COLO668 (cell line): ENCODE measurements around the gene ZBTB8B.
A peak's percentile ranks its signal among the peaks of the same experiment; 100 is the strongest.
"Not testable (repeated sequence)": the region's sequence is repeated elsewhere in the genome, so short reads cannot be mapped to it uniquely, and the experiment has no call there.

Experiments
- DNase-seq: peaks from one replicate; lab custom pipeline; 2025; ENCODE audit not compliant: unreplicated experiment; lab: John Stamatoyannopoulos, UW

The ZBTB8B gene

DNA sequence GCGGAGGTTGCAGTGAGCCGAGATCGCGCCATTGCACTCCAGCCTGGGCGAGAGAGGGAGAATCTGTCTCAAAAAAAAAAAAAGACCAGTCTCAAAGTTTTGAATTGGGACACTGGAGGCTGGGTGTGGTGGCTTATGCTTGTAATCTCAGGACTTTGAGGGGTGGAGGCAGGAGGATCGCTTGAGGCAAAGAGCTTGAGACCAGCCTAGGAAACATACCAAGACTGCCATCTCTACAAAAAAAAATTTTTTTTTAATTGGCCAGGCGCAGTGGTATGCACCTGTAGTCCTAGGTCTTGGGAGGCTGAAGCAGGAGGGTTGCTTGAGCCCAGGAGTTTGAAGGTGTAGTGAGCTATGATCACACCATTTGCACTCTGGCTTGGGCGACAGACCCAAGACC lies 3.9 kb downstream of the ZBTB8B start:
- DNase-seq, result no peak

DNA sequence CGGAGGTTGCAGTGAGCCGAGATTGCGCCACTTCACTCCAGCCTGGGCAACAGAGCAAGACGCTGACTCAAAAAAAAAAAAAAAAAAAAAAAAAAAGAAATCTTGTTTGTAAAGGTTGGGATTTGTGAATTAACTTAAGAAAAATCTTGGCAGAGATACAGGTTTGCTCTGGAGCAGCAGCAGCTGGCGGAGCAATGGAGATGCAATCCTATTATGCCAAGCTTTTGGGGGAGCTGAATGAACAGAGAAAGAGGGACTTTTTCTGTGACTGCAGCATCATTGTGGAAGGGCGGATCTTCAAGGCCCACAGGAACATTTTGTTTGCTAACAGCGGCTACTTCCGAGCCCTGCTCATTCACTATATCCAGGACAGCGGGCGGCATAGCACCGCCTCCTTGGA lies 5.6 kb downstream of the ZBTB8B start:
- DNase-seq, result no peak

DNA sequence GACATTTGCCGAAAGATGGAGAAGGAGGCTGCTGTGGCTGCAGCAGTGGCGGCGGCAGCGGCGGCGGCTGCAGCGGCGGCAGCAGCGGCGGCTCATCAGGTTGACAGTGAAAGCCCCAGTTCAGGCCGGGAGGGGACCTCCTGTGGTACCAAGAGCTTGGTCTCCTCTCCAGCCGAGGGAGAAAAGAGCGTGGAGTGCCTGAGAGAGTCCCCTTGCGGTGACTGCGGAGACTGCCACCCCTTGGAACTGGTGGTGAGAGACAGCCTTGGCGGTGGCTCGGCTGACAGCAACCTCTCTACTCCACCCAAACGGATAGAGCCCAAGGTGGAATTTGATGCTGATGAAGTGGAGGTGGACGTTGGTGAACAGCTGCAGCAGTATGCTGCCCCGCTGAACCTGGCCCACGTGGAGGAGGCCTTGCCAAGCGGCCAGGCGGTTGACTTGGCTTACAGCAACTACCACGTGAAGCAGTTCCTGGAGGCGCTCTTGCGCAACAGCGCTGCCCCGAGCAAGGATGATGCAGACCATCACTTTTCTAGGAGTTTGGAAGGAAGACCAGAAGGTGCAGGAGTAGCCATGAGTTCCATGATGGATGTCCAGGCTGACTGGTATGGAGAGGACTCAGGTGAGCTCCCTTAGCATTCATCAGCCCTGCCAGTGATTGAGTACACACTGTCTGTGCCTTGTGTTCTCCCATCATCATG lies 6.3 kb downstream of the ZBTB8B start:
- peak; percentile 62 for DNase-seq

DNA sequence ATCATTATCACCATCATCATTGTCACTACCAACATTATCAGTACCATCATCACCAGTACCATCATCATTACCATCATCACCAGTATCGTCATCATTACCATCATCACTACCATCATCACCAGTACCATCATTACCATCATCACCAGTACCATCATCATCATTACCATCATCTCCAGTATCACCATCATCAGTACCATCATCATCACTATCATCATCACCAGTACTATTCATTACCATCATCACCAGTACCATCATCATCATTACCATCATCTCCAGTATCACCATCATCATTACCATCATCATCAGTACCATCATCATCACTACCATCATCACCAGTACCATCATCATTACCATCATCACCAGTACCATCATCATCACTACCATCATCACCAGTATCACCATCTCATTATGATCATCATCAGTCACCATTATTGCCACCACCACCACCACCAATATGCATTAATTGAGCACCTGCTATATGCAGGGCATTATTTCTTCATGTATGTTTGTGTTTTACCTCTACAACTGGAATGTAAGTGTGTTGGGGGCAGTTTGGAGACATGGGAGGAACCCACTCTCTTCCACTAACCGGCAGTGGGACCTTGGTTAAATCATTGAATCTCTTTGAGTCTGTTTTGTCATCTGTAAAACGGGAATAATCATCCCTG lies 7.0 kb downstream of the ZBTB8B start:
- no peak for DNase-seq

DNA sequence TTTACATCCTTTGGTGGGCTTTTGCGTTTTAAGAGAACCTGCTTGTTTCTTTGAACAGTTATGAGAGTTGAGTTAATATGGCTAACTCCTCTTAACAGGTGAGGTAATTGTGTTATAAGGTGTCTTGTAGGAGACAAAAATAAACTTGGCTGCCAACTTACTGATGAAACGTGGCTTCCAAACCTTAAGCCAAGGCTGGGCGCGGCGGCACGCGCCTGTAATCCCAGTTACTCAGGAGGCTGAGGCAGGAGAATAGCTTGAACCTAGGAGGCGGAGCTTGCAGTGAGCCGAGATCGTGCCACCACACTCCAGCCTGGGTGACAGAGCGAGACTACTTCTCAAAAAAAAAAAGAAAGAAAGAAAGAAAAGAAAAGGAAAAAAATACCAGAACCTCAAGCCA lies 8.1 kb downstream of the ZBTB8B start:
- not testable (repeated sequence) for DNase-seq

DNA sequence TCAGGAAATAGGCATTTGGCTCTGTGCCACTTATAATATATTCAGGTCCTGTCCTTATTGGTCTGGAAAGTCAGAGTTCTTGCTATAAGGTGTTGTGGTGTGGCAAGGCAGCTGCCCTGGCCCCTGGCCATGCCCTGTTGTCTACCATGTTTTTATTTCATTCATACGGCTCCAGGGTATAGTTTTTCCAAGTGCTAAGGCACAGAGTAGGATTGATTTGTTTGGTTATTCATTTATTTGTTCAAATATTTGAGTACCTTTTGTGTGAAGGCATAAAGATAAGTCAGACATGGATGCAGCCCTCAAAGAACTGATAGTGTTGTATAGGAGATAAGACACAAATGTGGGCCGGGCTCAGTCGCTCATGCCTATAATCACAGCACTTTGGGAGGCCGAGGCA lies 10.1 kb downstream of the ZBTB8B start:
- DNase-seq, result peak; percentile 66

DNA sequence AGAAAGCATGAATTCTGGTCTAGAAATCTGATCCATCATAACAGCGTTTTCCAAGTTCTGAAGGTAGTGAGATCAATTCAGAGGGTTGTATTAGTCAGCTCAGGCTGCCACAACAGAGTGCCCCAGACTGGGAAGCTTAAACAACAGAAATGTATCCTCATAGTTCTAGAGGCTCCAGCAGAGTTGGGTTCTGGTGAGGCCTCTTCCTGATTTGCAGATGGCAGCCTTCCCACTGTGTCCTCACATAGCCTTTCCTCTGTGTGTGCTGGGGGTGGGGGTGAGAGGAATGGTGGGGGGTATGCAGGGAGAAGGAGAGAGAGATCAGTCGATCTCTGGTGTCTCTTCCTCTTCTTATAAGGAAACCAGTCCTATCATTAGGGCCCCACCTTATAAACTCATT lies 15.1 kb downstream of the ZBTB8B start:
- DNase-seq, result no peak

DNA sequence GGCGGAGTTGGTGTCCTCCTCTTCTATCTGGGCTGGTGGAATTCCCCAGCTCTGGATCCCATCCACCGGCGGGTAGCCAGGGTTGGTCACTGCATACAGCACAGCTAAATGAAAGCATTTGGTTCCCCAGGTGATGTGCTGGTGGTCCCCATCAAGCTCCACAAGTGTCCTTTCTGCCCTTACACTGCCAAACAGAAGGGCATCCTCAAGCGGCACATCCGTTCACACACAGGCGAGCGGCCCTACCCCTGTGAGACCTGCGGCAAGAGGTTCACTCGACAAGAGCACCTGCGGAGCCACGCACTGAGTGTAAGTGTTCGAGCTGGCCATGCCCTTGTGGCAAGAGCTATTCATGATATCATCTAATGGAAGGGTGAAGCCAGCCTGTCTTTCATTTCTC lies 15.9 kb downstream of the ZBTB8B start:
- DNase-seq, result no peak

DNA sequence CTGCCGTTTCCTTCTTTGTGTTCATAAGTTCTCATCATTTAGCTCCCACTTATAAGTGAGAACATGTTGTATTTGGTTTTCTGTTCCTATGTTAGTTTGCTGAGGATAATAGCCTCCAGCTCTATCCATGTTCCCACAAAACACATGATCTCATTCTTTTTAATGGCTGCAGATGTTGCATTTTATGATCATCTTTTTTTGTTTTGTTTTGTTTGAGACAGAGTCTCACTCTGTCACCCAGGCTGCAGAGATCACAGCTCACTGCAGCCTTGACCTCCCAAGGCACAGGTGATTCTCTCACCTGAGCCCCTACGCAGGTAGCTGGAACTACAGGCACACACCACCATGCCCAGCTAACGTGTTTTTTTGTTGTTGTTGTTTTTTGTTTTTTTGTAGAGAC lies 16.9 kb downstream of the ZBTB8B start:
- DNase-seq, result not testable (repeated sequence)

DNA sequence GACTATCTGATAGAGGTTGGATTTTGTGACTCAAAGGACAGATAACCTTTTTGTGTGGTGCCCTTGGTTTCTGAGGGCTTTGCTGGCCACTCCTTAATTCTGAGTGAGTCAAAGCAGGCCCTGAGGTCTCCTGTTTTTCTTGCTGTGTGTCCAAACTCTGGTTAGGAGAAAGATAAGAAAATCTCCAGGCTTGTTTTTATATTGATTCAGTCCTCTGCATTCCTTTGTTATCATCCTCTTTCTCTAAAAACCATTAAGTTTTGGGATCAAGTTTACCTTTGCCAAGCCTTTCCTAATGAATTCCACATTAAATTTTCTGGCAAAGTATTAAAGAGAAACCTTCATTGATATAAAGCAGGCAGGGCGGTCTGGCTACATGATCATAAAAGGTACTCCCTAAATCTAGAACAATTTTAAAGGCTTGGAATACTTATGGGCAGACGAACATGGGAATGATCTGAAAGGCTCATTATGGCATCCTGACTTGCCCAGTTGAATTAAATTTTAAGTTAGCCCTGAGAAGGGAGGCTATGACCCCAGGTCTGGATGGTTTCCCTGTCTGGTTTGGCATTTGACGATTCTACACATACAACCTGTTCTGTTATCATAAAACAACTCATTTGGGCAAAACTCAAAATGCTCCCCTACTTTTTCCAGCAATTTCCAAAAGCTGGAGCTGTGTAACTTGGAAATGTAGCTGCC lies 20.8 kb downstream of the ZBTB8B start:
- DNase-seq, result no peak

DNA sequence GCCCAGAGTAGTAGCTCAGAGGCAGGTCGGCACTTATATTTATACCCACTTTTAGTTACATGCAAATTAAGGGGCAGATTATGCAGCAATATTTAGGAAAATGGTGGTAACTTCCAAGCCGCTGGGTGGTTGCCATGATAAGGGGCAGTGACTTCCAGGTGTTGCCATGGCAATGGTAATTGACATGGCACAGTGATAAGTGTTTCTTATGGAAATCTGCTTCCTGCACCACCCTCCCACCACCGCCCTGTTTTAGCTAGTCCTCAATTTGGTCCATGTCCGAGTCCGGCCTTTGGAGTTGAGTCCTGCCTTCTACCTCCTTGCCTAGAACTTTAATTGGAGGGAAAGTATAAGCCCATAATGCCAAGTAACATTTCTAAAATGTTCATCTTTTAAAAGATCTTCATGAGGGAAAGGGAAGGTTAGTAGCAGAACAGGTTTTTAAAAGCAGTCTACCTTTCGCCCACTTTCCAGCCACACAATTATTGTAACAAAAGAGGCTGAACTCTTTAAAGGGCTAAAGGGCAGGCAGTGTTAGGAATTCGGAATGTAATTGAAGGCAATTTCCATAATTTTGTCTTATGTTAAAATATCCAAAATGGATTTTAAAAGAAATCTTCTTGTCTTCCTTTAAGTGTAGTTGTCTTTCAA lies 21.7 kb downstream of the ZBTB8B start:
- no peak for DNase-seq

DNA sequence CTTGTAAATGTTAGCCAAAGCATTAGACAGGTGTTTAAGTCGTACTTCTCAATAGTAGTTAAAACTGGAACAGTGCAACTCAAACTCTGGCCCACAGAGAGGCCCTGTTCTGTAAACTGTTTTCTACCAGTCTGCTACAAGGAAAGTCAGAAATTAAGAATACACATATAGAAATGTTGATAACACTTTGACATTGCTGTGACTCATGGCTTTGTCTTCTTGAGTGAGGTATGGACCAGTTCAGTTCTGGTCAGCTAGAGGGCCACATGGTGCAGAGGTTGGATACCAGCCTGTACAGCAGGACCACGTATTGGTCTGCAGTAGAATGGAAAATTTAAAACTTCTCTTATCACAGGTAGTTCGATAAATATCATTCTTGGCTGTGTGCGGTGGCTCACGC lies 22.3 kb downstream of the ZBTB8B start:
- no peak for DNase-seq

DNA sequence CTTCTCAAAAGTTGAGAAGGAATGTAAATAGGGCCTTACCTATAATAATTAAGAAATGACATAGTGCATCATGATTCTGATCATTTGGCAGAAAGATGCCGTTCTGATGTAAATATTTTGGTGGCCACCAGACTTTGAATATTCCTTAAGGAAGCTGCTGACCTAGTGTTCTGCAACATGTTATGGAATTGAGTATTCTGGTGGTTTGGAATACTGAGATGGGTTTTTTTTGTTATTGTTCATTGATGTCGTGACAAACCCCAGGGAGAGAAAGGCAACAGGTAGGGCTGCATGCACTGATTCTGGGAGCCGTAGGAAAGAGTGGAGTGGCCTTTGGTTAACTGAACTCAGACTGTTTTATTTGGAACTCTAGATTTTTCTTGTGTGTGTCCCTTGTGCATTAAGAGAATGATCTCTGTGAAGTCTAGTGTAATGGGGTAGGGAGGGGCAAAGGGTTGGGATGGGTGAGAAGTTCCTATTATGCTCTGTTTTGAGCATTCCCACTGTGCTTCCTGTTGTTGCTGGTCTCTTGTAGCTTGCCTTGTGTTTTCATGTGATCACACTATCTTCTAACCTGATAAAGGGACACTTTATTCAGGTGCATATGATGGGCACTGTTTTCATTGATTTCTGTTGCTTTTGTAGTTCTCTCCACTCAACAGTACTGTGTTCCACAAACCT lies 25.0 kb downstream of the ZBTB8B start:
- no peak for DNase-seq

DNA sequence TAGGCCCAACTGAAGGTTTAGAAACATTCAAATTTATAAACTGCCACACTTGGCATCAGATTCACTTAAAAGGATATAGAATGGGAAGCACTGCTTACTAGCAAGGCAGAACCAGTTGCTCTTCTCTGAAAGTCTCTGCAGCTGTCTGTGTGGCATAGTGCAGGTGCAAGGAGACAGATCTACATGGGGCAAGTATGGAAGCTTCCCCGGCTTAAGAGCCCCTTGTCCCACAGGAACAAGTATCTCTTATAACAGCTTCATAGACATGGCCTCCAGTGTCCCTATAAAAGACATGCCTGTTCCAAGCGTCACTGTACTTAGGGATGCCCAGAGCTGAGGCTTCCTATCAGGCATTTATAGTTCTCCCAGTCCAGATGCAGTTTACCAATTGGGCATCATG lies 26.5 kb downstream of the ZBTB8B start:
- DNase-seq, result no peak

DNA sequence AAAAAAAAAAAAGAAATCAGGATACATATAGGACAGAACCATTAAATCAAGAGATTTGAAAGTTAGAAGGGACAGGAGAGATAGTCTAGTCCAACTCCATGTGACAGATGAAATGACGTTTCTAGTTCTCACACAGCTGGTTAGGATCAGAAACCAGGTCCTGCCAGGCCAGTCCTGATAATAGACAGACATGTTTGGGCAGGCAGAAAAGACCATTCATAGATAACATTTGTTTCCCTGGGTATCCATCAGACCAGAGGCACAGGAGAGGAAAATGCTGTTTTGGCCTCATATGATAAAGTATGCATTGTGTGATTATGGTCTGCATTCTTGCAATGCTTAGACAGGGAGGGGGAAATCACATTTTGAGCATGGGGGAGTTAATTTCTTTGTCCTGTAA lies 29.3 kb downstream of the ZBTB8B start:
- no peak for DNase-seq

DNA sequence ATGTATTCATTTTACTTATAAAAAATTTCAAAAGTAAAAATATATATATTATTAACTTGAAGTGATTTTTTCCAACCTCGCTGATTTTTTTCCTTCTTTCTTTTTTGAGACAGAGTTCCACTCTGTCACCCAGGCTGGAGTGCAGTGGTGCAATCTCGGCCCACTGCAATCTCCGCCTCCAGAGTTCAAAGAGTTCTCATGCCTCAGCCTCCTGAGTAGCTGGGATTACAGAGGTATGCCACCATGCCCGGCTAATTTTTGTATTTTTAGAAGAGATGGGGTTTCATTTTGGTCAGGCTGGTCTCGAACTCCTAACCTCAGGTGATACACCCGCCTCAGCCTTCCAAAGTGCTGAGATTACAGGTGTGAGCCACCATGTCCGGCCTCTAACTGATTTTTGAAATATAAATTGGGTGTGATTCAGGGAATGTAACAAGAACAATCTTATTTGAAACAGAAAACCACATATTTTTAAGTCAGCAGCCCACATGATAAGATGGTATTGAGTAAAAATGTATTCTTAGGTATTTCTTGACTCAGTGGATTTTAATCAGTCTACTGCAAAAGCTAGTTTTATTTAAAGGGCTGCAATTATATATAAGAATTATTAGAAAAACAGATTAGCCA lies 30.0 kb downstream of the ZBTB8B start:
- DNase-seq, result no peak

DNA sequence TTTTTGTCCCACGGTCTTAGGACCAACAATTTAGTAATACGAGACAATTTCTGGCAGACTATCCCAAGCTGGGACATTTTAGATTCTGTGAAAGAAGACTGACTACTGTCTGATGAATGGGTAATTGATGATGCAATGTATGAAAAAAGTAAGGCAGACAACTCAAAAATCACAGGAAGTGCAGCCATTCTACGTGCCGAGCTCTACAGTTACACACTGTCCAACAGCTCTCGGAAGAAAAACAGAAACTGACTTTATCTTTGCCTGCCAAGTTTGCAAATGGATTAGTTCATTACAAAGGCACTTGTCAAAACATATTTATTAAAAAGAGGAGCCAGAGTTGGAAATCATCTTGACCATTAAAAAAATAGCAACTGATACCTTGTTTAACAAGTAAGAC lies 31.3 kb downstream of the ZBTB8B start:
- no peak for DNase-seq

DNA sequence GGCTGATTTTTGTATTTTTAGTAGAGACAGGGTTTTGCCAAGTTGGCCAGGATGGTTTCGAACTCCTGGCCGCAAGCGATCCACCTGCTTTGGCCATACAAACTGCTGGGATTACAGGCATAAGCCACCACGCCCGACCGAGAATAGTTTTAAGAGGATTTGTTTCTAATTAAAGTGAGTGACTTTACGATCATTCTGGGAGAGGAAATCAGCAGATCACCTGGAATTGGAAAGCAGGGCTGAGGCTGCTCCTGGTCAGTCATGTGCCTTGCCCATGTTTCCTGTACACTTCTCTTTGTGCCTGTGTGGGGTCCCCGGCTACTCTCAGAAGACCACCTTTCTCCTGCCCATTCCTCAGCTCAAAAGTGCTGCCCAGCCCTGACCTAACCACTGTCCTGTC lies 33.9 kb downstream of the ZBTB8B start:
- no peak for DNase-seq

DNA sequence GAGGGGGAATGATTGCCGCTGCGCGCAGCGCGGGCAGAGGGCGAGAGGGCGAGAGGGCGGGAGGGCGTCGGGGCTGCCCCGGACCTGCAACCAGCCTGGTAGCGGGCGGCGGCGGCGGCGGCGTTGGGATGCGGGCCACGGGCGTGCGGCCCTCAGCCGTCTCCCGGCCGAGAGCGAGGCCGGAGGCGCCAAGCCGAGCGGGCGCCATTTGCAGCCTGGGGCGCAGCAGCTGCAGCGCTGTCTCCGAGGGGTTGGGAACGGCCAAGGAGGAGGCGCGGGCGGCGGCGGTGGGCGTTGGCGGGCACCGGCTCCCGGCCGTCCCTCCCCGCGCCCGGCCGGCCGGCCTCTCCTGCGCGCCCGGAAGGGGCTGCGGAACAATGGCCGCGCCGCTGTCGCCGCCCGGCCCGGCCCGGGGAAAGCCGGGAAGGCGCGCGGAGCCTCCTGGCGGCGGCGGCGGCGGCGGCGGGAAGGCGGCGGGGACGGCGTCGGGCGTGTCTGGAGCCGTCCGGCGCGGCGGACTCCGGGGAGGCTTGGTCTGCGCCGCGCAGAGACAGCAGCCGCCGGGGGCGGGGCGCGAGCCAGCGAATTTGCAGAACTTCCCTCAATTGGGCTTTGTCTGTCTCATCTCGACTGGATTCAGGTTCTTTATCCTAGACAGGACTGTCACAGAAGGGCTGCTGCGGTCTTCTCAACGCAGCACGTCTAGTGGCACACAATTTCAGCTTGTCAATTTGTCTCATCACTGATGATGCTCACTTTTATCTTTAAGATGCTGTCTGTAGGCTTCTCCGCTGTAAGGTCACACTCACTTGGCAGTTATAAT lies 35.7 kb downstream of the ZBTB8B start:
- peak; percentile 95 for DNase-seq

DNA sequence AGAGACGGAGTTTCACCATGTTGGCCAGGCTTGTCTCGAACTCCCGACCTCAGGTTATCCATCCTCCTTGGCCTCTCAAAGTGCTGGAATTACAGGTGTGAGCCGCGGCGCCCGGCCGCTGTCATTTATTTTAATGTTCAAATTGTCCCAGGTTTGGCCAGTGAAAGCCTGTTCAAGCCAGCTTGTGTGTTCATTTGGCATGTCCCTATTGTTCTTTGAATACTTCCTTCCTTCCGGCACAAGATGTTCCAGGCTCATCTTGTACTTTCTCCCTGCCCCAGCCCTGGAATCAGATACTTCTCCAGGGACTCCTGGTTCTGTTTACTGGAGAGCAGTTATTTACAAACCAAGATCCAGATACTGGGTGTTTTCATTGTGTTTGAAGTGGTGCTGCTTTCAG lies 37.0 kb downstream of the ZBTB8B start:
- no peak for DNase-seq
